Astrocyte of the spinal cord (primary cell): Measurements from ENCODE around the gene PCED1A.

Experiments
- DNase-seq: peaks from one replicate; pipeline ENCODE4 v3.0.0; 2011; ENCODE audit warnings: low read depth, low spot score
- H3K4me3 ChIP-seq: 2 replicates; pipeline ENCODE4 v1.5.1; 2011; ENCODE audit warnings: low read depth, mild to moderate bottlenecking, low read length, moderate library complexity
- in situ Hi-C: cut with HindIII; loops from 2 replicates; pipeline ENCODE4 v1.10.0; 2017; ENCODE audit warnings: low sequenced_read_pairs
- TF ChIP-seq, protein P1 (sequence below): IDR thresholded peaks from 2 replicates; pipeline ENCODE4 v1.5.1; 2012; ENCODE audit warnings: low read depth, mild to moderate bottlenecking, low read length, inconsistent platforms

Gene PCED1A

DNA sequence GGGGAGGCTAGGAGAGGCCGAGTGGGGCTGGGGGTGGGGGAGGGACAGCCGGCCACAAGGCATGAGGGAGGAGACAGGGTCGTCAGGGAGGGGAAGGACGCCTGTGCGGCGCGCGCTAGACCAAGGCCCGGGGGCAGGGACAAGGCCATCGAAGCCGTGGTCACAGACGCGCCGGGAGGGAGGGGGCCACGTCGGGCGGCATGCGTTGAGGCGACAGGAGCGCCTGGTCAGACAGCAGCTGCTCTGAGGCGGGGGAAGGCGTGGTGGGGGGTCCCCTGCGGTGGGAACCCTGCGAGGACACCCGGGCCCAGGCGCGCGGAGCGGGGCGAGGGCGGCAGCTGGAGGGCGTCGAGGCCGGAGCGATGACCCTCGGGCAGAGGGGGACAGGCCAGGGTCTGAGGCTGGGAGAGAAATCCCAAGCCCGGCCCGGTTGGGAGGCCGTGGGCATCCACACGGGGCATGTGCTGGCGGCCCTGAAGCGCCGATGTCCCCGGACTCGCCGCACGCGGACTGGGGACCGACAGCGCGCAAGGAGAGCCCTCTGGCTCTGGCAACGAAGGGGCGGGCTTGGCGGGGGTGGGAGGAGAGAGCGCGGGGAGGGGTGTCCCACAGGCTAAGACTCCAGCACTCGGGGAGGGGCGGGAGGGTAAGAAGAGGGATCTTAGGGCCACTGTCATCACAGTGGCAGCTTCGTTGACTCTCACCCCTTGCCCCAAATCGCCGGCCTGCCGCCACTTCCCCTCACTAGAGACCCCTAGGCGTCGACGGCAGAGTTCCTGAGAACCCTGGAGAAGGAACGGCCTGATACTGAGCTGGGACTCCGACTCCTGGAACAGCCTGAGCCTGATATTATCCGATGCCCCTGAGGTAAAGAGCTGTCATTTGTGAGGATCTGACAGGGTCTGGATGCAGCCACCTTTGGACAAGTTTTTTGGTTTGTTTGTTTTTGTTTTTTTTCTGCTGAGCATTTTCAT is 19.3 kb downstream of the PCED1A start:
- in situ Hi-C loops: no loop called here
- TF ChIP-seq, protein P1, sequence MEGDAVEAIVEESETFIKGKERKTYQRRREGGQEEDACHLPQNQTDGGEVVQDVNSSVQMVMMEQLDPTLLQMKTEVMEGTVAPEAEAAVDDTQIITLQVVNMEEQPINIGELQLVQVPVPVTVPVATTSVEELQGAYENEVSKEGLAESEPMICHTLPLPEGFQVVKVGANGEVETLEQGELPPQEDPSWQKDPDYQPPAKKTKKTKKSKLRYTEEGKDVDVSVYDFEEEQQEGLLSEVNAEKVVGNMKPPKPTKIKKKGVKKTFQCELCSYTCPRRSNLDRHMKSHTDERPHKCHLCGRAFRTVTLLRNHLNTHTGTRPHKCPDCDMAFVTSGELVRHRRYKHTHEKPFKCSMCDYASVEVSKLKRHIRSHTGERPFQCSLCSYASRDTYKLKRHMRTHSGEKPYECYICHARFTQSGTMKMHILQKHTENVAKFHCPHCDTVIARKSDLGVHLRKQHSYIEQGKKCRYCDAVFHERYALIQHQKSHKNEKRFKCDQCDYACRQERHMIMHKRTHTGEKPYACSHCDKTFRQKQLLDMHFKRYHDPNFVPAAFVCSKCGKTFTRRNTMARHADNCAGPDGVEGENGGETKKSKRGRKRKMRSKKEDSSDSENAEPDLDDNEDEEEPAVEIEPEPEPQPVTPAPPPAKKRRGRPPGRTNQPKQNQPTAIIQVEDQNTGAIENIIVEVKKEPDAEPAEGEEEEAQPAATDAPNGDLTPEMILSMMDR: no peak
- DNase-seq: no peak
- no peak overlapping the region for H3K4me3 ChIP-seq

DNA sequence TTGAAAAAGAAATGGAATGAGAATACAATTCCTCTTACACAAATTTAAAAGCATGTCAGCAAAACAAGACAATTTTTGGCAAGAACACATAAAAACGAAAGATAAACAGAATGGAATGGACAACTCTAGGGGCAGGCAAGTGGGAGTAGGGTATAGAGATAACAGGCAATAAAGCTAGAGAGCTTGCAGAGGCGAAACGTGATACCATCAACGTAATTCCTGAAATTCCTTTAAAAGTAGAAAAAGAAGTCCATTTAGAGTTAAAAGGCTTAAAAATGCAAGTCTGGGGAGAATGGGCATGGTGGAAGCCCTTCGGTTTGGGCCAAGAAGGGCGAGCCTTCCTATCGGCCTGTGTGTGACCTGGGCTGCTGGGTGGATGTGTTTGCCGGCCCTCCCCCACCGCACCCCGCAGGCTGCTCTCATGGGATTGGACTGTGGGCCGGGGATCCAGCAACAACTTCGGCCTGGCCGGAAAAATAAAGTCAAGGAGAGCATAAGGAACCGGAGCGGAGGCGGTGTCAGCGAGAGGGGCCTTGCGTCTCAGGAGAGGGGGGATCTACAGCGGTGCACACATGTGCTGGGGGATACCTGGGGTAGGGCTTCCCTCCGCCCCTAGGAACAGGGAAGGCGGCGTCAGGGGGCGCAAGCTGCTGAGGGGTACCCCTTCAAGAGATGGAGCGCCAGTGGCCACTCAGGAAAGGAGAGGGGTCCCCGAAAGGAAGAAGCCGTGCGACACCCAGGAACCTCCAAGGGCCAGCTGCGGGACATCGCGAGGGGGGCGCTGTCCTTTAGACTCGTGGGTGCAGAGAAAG is 20.2 kb downstream of the PCED1A start:
- in situ Hi-C loops: no loop called here
- TF ChIP-seq, protein P1: no peak
- peak; percentile 37 for DNase-seq
- H3K4me3 ChIP-seq: no peak overlapping the region

DNA sequence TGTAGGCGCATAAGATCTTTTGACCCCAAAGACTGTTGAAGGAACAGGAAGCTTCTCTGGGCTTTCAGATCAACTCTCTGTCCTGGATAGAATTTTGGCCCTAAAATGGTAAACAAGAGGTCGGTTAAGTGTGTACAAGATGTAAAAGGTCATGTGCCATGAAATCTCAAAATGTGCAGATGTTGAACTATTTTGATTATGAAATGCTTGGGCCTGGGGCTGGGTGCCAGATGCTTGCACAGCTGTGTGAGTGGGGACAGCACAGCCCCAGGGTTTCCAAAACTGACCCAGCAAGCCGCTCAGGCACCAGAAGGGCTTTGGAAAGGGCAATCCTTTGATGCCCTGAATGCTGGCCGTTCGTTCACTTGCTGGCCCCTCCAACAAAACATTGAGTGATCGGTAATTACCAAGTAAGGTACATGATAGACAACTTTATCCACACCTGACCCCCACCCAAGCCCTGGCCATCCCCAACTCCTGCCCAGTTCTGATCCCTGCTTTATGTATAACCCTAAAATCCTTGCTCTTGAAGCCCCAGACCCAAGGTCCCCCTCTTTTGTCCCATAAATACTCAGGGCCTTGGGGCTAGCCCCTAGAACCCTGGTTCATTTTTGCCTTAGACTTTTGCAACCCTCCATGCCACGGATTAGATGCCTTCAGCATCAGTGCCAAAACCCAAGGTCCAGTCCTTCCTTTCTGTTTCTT is 22.4 kb downstream of the PCED1A start:
- in situ Hi-C loops: no loop called here
- no peak for DNase-seq
- H3K4me3 ChIP-seq: no peak overlapping the region
- TF ChIP-seq, protein P1: no peak

DNA sequence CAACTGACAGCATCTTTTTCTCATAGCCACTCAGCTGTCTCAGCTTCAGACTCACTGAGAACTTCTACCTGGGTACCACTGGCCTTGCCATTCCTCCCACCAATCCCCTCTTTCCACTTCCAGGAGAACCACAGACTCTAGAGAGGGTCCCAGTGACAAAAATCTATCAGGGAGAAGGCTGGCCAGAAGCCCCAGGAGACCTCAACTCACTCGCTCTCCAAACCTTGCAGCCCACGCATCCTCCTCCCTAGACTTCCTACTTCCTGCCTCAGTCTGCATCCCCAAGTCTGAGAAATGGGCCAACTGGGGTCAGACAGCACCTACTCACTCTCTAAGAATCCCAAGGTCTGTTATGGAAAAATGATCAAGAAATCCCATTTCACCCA is 23.1 kb downstream of the PCED1A start:
- in situ Hi-C loops: no loop called here
- no peak overlapping the region for H3K4me3 ChIP-seq
- no peak for DNase-seq
- TF ChIP-seq, protein P1: no peak

DNA sequence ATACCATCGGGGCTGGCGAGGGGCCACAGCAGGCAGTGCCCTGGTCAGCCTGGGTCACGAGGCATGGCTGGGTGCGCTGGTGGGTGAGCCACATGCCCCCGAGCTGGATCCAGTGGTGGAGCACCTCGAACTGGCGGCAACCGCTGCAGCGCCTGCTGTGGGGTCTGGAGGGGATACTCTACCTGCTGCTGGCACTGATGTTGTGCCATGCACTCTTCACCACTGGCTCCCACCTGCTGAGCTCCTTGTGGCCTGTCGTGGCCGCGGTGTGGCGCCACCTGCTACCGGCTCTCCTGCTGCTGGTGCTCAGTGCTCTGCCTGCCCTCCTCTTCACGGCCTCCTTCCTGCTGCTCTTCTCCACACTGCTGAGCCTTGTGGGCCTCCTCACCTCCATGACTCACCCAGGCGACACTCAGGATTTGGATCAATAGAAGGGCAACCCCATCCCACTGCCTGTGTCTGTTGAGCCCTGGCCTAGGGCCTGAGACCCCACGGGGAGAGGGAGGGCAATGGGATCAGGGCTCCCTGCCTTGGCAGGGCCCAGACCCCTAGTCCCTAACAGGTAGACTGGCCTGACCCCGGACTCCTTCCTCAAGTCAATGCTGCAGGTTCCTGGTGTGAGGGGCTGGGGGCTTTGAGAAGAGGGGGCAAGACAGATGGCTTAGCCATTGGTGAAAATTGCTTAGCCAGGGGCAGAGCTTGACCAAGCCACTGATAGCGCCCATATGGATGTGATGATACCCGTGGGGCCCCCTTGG is 23.7 kb downstream of the PCED1A start:
- in situ Hi-C loops: no loop called here
- TF ChIP-seq, protein P1: no peak
- no peak for DNase-seq
- no peak overlapping the region for H3K4me3 ChIP-seq

DNA sequence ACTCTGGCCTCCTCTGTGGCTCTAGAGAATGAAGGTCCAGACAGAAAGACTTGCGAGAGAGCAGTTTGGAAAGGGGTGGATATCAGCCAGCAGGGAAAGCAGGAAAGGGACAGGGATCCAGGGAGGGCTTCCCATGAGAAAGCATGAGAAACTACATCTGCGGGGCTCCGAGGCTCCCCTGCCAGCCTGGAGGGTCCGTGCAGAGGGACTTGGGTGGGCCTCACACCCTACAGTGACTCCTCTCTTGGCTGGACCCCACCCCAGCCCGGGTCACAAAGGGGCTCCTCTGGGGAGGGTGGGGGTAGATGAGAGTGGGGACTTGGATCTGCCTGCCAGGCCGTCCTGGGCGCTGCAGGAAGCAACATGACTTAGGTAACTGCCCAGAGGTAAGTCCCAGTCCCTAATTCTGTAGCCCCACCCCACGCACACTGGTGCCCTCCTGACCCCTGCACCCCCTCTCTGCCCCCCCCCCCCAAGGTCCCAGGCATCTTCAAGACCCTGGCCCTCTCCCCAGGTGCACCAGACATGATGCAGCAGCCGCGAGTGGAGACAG is 24.3 kb downstream of the PCED1A start, which contains the start of gene TMEM239:
Gene TMEM239 (plus strand): TSS at position 335 of the 553 bp plus-strand sequence. CDS start 191 bp downstream, at position 526.
- H3K4me3 ChIP-seq: no peak within 1 kb of the TSS
- TF ChIP-seq, protein P1: no peak
- DNase-seq: no peak
- in situ Hi-C loops: no loop called here
